Fibroblast of skin of back (primary cell): ENCODE results near the gene DCHS1.

Experiments
- DNase-seq: peaks from one replicate; pipeline ENCODE4 v3.0.0-alpha.2; 2013

DCHS1 gene

GRCh38 chr11:6673523-6674218 lies 18.1 kb upstream of the DCHS1 start:
- no peak for DNase-seq

- DNase-seq: no peak
Measured at GRCh38 chr11:6671991-6672390, 16.4 kb upstream of the DCHS1 start.

- DNase-seq: no peak
Measured at GRCh38 chr11:6670202-6670830, 14.7 kb upstream of the DCHS1 start.

- peak; percentile 51 for DNase-seq
Measured at GRCh38 chr11:6667733-6668374, 12.2 kb upstream of the DCHS1 start.

GRCh38 chr11:6666302-6667183 lies 10.9 kb upstream of the DCHS1 start:
- no peak for DNase-seq

GRCh38 chr11:6664551-6664950 lies 8.9 kb upstream of the DCHS1 start:
- DNase-seq: peak; percentile 58

GRCh38 chr11:6663794-6664469 lies 8.3 kb upstream of the DCHS1 start:
- no peak for DNase-seq

- no peak for DNase-seq
Measured at GRCh38 chr11:6660712-6661111, 5.1 kb upstream of the DCHS1 start.

GRCh38 chr11:6658647-6659046 lies 3.0 kb upstream of the DCHS1 start:
- no peak for DNase-seq

- DNase-seq: peak; percentile 27
Measured at GRCh38 chr11:6657346-6657745, 1.7 kb upstream of the DCHS1 start.

GRCh38 chr11:6656936-6657335 lies 1.3 kb upstream of the DCHS1 start:
- no peak for DNase-seq

GRCh38 chr11:6656584-6656915 lies 941 bp upstream of the DCHS1 start:
- no peak for DNase-seq

- peak; percentile 61 for DNase-seq
Measured at GRCh38 chr11:6655020-6655789, 404 bp downstream of the DCHS1 start.

- no peak for DNase-seq
Measured at GRCh38 chr11:6654281-6655019, 1.2 kb downstream of the DCHS1 start.

- no peak for DNase-seq
Measured at GRCh38 chr11:6653656-6654055, 2.0 kb downstream of the DCHS1 start.

- DNase-seq: no peak
Measured at GRCh38 chr11:6653097-6653496, 2.5 kb downstream of the DCHS1 start.

GRCh38 chr11:6652182-6652581 lies 3.4 kb downstream of the DCHS1 start:
- DNase-seq: no peak

GRCh38 chr11:6650980-6651379 lies 4.6 kb downstream of the DCHS1 start:
- DNase-seq: no peak

GRCh38 chr11:6650104-6650503 lies 5.5 kb downstream of the DCHS1 start:
- DNase-seq: no peak

GRCh38 chr11:6648501-6648900 lies 7.1 kb downstream of the DCHS1 start:
- no peak for DNase-seq

- DNase-seq: no peak
Measured at GRCh38 chr11:6647836-6648235, 7.8 kb downstream of the DCHS1 start.
